Testis (tissue), 2 donors: ENCODE results near the gene PITPNM1.

ENCODE experiments used
- POLR2A ChIP-seq: fragments of 450-650 bp; IDR thresholded peaks from one replicate; pipeline ENCODE4 v1.6.1; 2017; ENCODE audit warnings: antibody characterized with exemption, mild to moderate bottlenecking, moderate library complexity
- TF ChIP-seq, protein P1 (sequence below), 3 experiments: fragments of 450-650 bp in 2 of 3; fragments of 200-600 bp in 1 of 3; sonication (generic) in 1 of 3; IDR thresholded peaks; one replicate each; pipeline ENCODE4 v1.5.1; 2016 to 2019; ENCODE audit warnings: antibody characterized with exemption in 3 of 3, mild to moderate bottlenecking in 2 of 3, moderate library complexity in 1 of 3

DNA sequence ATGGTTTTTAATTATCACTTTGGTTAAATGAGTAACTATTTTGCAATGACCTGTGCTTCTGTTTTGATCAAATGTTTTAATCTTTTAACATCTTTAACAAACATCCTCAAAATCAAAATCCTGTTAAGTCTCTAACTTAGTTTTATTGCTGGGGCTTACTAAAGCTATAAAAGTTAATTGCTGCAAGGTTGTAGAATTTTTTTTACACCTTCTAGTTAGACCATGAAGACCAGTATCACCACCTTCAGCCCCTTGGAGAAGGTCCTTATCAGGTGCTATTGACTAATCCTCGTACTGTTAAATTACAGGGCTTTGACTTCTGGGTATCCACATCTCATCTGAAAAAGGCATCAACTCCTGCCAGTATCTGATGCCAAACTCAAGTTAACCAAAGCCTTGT, 30.4 kb upstream of the PITPNM1 start:
- TF ChIP-seq, protein P1, sequence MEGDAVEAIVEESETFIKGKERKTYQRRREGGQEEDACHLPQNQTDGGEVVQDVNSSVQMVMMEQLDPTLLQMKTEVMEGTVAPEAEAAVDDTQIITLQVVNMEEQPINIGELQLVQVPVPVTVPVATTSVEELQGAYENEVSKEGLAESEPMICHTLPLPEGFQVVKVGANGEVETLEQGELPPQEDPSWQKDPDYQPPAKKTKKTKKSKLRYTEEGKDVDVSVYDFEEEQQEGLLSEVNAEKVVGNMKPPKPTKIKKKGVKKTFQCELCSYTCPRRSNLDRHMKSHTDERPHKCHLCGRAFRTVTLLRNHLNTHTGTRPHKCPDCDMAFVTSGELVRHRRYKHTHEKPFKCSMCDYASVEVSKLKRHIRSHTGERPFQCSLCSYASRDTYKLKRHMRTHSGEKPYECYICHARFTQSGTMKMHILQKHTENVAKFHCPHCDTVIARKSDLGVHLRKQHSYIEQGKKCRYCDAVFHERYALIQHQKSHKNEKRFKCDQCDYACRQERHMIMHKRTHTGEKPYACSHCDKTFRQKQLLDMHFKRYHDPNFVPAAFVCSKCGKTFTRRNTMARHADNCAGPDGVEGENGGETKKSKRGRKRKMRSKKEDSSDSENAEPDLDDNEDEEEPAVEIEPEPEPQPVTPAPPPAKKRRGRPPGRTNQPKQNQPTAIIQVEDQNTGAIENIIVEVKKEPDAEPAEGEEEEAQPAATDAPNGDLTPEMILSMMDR (IDR thresholded peaks at IDR 0.05), result no peak
- TF ChIP-seq POLR2A, result no peak
